WERI-Rb-1 (cell line): ENCODE results near the gene PLK5.

Experiments
- DNase-seq: peaks from one replicate; pipeline ENCODE4 v3.0.0-alpha.2; 2020
- H3K27ac ChIP-seq: fragments of 250-450 bp; sonication (Bioruptor Pico); 2 replicates; pipeline ENCODE4 v1.5.1; 2020; ENCODE audit warnings: mild to moderate bottlenecking, moderate library complexity
- H3K27me3 ChIP-seq: fragments of 250-450 bp; sonication (Bioruptor Pico); 2 replicates; pipeline ENCODE4 v1.5.1; 2021; ENCODE audit warnings: mild to moderate bottlenecking, low read depth, moderate library complexity; ENCODE audit not compliant: insufficient read depth, severe bottlenecking
- H3K36me3 ChIP-seq: fragments of 250-450 bp; sonication (Bioruptor Pico); 2 replicates; pipeline ENCODE4 v1.5.1; 2020; ENCODE audit warnings: mild to moderate bottlenecking, moderate library complexity
- H3K4me3 ChIP-seq: 2 replicates; pipeline ENCODE4 v1.5.1; 2011; ENCODE audit warnings: low read depth, mild to moderate bottlenecking, control low read depth, low read length
- H3K9me3 ChIP-seq: fragments of 250-450 bp; sonication (Bioruptor Pico); 2 replicates; pipeline ENCODE4 v1.5.1; 2021; ENCODE audit warnings: mild to moderate bottlenecking, moderate library complexity; ENCODE audit not compliant: severe bottlenecking
- TF ChIP-seq, protein P1 (sequence below): IDR thresholded peaks from 2 replicates; pipeline ENCODE4 v1.5.1; 2011; ENCODE audit warnings: low read depth, mild to moderate bottlenecking, control low read depth, inconsistent platforms, low read length

The PLK5 gene

DNA sequence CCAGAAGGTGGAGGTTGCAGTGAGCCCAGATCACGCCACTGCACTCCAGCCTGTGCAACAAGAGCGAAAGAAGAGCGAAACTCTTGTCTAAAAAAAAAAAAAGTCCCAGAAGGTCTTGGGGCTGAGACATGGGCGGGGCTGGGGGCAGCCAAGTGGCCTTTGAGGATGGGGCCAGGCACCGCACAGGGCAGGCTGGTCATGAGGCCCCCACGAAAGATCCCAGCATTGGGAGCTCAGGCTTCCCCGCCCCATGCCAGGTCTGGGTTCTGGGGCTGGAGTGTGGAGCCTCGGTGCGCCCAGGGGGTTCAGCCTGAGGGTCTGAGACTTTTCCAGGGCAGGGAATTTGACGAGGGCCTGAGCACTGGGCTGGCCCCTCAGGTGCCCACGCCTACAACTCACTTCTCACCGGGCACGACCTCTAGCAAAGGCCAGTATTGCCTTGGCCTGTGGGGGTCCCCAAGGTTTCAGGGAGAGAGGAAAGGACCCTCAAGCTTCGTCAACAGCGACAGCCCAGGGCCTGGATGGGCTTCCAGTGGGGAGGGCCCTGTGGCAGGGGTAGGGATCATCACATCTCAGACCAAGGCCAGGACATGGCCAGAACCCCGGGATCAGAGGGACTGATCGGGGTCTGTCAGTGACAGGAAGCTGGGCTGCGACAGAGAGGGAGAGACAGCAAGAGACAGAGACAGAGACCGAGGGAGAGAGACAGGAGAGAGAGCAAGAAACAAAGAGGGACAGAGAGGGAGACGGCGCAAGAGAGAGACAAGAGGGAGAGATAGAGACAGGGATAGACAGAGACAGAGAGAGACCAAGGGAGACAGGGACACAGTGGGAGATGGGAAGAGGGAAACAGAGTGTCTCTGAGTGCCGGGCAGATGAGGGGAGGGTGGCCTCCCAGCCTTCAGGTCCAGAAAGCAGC is 51.7 kb downstream of the PLK5 start:
- Histone ChIP-seq H3K9me3 (no peaks in the 10 kb centered on the region), H3K36me3 (peaks cover 53% of the 10 kb centered on the region), H3K27me3 (no peaks in the 10 kb centered on the region), H3K4me3 (no peak overlapping the region), H3K27ac (no peak overlapping the region)
- TF ChIP-seq, protein P1, sequence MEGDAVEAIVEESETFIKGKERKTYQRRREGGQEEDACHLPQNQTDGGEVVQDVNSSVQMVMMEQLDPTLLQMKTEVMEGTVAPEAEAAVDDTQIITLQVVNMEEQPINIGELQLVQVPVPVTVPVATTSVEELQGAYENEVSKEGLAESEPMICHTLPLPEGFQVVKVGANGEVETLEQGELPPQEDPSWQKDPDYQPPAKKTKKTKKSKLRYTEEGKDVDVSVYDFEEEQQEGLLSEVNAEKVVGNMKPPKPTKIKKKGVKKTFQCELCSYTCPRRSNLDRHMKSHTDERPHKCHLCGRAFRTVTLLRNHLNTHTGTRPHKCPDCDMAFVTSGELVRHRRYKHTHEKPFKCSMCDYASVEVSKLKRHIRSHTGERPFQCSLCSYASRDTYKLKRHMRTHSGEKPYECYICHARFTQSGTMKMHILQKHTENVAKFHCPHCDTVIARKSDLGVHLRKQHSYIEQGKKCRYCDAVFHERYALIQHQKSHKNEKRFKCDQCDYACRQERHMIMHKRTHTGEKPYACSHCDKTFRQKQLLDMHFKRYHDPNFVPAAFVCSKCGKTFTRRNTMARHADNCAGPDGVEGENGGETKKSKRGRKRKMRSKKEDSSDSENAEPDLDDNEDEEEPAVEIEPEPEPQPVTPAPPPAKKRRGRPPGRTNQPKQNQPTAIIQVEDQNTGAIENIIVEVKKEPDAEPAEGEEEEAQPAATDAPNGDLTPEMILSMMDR = no peak
- no peak for DNase-seq

DNA sequence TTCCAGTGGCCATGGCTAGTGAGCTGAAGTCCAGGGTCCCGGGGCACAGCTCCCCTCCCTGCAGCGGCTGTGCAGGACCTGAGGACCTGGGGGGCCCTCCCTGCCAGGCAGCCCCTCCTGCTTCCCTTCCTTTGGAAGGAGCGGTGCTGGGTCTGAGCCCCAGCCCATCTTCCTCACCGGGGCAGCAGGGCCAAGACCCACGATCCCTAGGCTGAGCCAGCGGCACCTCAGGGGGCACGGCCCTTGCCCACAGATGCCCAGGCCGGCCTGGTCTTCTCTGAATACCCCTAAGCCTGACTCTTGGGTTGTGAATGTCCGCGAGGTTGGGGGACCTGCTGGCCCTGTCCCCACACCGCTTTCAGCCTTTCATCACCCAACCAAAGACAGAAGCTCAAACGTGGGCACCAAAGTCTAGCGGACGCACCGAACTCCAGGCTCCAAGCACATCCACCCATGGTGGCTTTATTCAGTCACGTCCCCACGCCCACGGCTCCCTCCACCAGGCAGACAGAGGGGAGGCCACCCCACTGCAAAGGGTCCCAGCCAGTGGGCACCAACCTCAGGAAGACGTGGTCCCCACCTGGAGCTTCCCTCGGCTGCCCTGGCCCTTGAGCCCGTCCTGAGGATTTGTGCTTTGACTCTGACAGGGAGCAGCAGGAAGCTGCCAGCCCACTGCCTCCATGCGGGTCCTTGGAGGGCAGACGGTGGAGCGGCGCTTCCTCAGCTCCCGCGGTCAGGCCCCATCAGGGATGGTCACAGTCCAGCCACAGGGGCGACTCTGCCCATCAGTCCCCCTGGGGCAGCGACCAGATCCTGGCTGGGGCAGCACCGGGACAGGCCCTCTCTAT is 52.6 kb downstream of the PLK5 start:
- Histone ChIP-seq H3K27me3 (no peaks in the 10 kb centered on the region), H3K4me3 (no peak overlapping the region), H3K36me3 (peaks cover 62% of the 10 kb centered on the region), H3K9me3 (no peaks in the 10 kb centered on the region), H3K27ac (no peak overlapping the region)
- TF ChIP-seq, protein P1 = no peak
- DNase-seq = no peak

DNA sequence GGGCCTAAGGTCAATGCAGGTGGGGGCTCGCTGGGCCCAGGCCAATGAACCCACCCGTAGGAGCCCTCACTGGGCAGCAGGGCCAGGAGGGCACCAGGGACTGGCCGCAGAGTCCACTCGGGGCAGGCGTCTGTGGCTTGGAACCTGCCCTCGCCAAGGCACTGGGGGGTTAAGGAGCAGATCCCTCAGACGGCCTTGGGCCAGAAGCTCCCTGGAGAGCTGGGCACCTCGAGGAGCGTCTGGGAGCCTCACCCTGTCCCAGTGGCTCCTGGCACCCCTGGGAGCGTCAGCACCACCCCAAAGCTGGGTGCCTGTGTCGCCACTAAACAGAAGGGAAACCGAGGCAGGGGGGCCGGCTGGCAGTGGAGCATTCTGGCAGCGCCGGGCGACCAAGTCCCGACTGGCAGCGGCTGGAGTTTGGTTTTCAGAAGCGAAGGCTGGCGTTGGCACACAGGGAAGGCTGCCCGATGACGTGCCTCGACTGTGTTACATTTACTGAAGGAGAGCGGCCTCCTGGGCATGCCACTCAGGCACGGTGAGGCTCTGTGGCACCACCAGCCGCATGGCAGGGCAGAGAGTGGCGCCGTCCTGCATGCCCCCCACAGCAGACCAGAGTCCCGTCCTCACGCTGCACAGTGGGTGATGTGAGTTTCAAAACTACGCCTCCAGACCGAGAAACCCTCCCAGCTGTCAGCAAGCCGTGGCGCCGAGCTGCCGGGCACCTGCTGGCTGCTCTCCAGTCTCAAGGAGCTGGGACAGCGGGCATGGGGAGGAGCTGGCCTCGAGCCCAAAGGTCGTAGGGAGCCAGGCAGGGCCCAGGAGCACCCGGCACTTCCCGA is 53.4 kb downstream of the PLK5 start:
- H3K27ac ChIP-seq = no peak overlapping the region
- no peaks in the 10 kb centered on the region for H3K27me3 ChIP-seq
- no peak for DNase-seq
- H3K4me3 ChIP-seq = no peak overlapping the region
- H3K9me3 ChIP-seq = no peaks in the 10 kb centered on the region
- peaks cover 69% of the 10 kb centered on the region for H3K36me3 ChIP-seq
- TF ChIP-seq, protein P1 = no peak

DNA sequence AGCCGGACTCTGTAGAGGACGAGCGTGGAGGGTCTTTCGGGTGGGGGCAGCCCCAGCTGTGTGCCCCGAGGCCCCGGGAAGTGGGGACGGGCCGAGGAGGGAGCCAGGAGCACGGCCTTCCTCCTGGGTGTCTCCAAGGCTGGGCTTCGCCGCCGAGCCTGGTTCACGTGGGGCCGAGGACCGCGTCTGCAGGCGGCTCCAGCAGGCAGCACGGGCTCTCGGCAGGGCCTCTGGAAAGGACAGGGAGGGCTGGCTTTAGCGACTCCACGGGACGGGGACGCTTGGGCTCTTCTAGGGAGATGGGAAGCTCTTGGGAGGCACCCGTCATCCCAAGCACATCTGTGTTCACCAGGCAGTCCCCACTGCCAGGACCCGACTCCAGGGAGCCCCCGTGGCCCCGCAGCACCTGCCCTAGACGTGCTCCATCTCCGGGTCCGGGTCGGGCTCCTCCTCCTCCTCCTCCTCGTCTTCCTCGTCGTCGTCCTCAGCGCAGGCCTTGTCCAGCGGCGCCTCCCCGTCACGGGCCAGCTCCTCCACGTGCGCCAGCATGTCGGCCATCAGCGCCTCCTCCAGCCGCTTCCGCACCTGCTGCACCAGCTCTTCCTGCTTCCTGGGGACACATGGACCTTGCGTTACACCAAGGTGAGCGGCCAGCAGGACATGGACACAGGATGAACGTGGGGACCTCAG is 54.2 kb downstream of the PLK5 start:
- H3K27me3 ChIP-seq = no peaks in the 10 kb centered on the region
- no peak overlapping the region for H3K27ac ChIP-seq
- H3K4me3 ChIP-seq = no peak overlapping the region
- peaks cover 77% of the 10 kb centered on the region for H3K36me3 ChIP-seq
- H3K9me3 ChIP-seq = no peaks in the 10 kb centered on the region
- TF ChIP-seq, protein P1 = no peak
- DNase-seq = no peak

DNA sequence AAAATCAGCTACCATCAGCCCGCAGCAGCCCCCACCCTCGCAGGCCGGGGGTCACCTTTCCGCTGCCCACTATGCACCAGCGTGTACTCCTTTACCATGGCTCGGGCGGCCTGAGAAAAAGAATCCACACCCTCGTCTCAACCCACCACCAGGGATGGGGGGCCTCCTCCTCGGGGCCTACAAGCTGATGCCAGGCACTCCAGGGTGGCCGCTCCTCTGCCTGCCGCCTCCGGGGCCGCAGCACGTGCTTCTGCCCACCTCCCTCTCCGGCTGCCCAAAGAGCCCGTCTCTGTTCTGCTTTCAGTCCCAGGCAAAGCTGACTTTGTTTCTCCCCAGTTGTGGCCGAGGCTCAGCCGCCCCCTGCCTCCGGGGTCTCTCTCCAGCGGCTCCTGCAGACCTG is 55.3 kb downstream of the PLK5 start:
- TF ChIP-seq, protein P1 = no peak

More for the DNA sequence above, 55.3 kb downstream of the PLK5 start:
- Histone ChIP-seq H3K9me3 (no peaks in the 10 kb centered on the region), H3K36me3 (peaks cover 88% of the 10 kb centered on the region), H3K27me3 (no peaks in the 10 kb centered on the region), H3K27ac (no peak overlapping the region), H3K4me3 (no peak overlapping the region)
- DNase-seq = no peak
